HepG2 (cell line): ENCODE results near the gene DLAT. TPM values are rescaled to one million over a fixed set of nuclear protein-coding genes. Genes with fewer than 3 reads are reported as not detected.

Experiments
- ATF7-NPFF ChIP-seq: sonication (generic); formaldehyde crosslinking; IDR thresholded peaks from 2 replicates; pipeline ENCODE4 v1.8.1; 2023; ENCODE audit warnings: mild to moderate bottlenecking, low read depth, missing genetic modification reagents, moderate library complexity
- BATF2 ChIP-seq: sonication (generic); formaldehyde crosslinking; IDR thresholded peaks from 2 replicates; pipeline ENCODE4 v1.8.0; 2022; ENCODE audit warnings: mild to moderate bottlenecking, missing genetic modification reagents, moderate library complexity
- IKZF4 ChIP-seq: sonication (generic); formaldehyde crosslinking; IDR thresholded peaks from 2 replicates; pipeline ENCODE4 v1.5.1; 2020; ENCODE audit warnings: borderline replicate concordance, mild to moderate bottlenecking, low read depth, missing genetic modification reagents; ENCODE audit errors: not compliant biosample characterization
- ISL2 ChIP-seq: sonication (generic); formaldehyde crosslinking; IDR thresholded peaks from 2 replicates; pipeline ENCODE4 v1.5.0; 2020; ENCODE audit warnings: missing genetic modification reagents
- U2AF1 ChIP-seq: fragments of 200-400 bp; formaldehyde crosslinking; optimal IDR thresholded peaks from 2 replicates; pipeline ENCODE3; 2017; ENCODE audit warnings: mild to moderate bottlenecking, low read depth, low read length
- ZBTB40 ChIP-seq, 2 experiments: fragments of 450-650 bp in 1 of 2; sonication (generic) in 1 of 2; formaldehyde crosslinking in 1 of 2; IDR thresholded peaks; 2 replicates each; pipeline versions ENCODE4 v1.6.1 to v1.8.0; 2016 to 2022; ENCODE audit warnings: antibody characterized with exemption in 1 of 2, mild to moderate bottlenecking in 1 of 2, missing genetic modification reagents in 1 of 2
- ZNF10 ChIP-seq: sonication (generic); formaldehyde crosslinking; IDR thresholded peaks from 2 replicates; pipeline ENCODE4 v1.4.0; 2020; ENCODE audit warnings: mild to moderate bottlenecking, low read depth, missing genetic modification reagents, borderline replicate concordance
- ZNF12 ChIP-seq: sonication (generic); formaldehyde crosslinking; IDR thresholded peaks from 2 replicates; pipeline ENCODE4 v1.5.0; 2020; ENCODE audit warnings: missing genetic modification reagents
- ZNF709 ChIP-seq: sonication (generic); formaldehyde crosslinking; IDR thresholded peaks from 2 replicates; pipeline ENCODE4 v1.5.0; 2020; ENCODE audit warnings: mild to moderate bottlenecking, missing genetic modification reagents
- polyA plus RNA-seq, 8 experiments: library from polyadenylated mRNA; depleted of rRNA in 3 of 8; stranded (reverse) in 7 of 8; unstranded in 1 of 8; fragments of >200 nt; fragmentation: Illumina TruSeq in 4 of 8; extraction: Trizol in 4 of 8; gene quantifications; 2 replicates each; pipeline versions ENCODE4 v1.2.1 to v1.2.3, GENCODE V29; 2011 to 2016; ENCODE audit warnings: low read depth in 4 of 8, missing spikeins in 1 of 8, mixed read lengths in 1 of 8; ENCODE audit not compliant: insufficient read depth in 1 of 8
- total RNA-seq, 5 experiments: library from RNA; depleted of rRNA; stranded (reverse); fragments of >200 nt; fragmentation: Illumina TruSeq; extraction: Trizol; gene quantifications; 2 replicates each; pipeline ENCODE4 v1.2.3, GENCODE V29; 2016; ENCODE audit warnings: low read depth in 1 of 5
- TF ChIP-seq, protein P1 (sequence below): sonication (generic); formaldehyde crosslinking; IDR thresholded peaks from 2 replicates; pipeline ENCODE4 v1.8.1; 2022; ENCODE audit warnings: low read depth, mild to moderate bottlenecking, missing genetic modification reagents
- TF ChIP-seq, protein P2 (sequence below): sonication (generic); formaldehyde crosslinking; IDR thresholded peaks from 2 replicates; pipeline ENCODE4 v1.8.0; 2023; ENCODE audit warnings: mild to moderate bottlenecking, missing genetic modification reagents

DLAT gene
- total and polyA plus RNA-seq, 2 of the 13 experiments (the other 11 are each of a cell fraction or from before 2014, with no cell fraction given), result 26.4 to 62.2 TPM

GRCh38 chr11:112086422-112087191 lies 61.4 kb downstream of the DLAT start, which contains the start of the genes SDHD and TIMM8B (continued):
- TF ChIP-seq ZBTB40 (IDR thresholded peaks at IDR 0.05) (peak; percentile 90), ZBTB40 (CRISPR knock-in tag; IDR thresholded peaks at IDR 0.05) (no peak), U2AF1 (no peak), IKZF4 (CRISPR knock-in tag) (peak; percentile 74), ZNF709 (CRISPR knock-in tag) (peak; percentile 59; the same call in 1 of the 2 replicates), ISL2 (CRISPR knock-in tag) (peak; percentile 59; the same call in 1 of the 2 replicates), ZNF10 (CRISPR knock-in tag) (no peak), BATF2 (CRISPR knock-in tag) (peak; percentile 67; the same call in 1 of the 2 replicates), ATF7-NPFF (CRISPR knock-in tag) (no peak), ZNF12 (no peak)
- TF ChIP-seq, protein P1, sequence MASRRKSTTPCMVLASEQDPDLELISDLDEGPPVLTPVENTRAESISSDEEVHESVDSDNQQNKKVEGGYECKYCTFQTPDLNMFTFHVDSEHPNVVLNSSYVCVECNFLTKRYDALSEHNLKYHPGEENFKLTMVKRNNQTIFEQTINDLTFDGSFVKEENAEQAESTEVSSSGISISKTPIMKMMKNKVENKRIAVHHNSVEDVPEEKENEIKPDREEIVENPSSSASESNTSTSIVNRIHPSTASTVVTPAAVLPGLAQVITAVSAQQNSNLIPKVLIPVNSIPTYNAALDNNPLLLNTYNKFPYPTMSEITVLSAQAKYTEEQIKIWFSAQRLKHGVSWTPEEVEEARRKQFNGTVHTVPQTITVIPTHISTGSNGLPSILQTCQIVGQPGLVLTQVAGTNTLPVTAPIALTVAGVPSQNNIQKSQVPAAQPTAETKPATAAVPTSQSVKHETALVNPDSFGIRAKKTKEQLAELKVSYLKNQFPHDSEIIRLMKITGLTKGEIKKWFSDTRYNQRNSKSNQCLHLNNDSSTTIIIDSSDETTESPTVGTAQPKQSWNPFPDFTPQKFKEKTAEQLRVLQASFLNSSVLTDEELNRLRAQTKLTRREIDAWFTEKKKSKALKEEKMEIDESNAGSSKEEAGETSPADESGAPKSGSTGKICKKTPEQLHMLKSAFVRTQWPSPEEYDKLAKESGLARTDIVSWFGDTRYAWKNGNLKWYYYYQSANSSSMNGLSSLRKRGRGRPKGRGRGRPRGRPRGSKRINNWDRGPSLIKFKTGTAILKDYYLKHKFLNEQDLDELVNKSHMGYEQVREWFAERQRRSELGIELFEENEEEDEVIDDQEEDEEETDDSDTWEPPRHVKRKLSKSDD (CRISPR knock-in tag), result peak; percentile 84
- TF ChIP-seq, protein P2, sequence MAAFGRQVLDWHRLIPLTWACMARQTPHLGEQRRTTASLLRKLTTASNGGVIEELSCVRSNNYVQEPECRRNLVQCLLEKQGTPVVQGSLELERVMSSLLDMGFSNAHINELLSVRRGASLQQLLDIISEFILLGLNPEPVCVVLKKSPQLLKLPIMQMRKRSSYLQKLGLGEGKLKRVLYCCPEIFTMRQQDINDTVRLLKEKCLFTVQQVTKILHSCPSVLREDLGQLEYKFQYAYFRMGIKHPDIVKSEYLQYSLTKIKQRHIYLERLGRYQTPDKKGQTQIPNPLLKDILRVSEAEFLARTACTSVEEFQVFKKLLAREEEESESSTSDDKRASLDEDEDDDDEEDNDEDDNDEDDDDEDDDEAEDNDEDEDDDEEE (CRISPR knock-in tag), result no peak; the same call in 1 of the 2 replicates
